ENCODE results near the gene IQCF2.
"Not testable (repeated sequence)": the region's sequence is repeated elsewhere in the genome, so short reads cannot be mapped to it uniquely, and the experiment has no call there.

IQCF2 gene

DNA sequence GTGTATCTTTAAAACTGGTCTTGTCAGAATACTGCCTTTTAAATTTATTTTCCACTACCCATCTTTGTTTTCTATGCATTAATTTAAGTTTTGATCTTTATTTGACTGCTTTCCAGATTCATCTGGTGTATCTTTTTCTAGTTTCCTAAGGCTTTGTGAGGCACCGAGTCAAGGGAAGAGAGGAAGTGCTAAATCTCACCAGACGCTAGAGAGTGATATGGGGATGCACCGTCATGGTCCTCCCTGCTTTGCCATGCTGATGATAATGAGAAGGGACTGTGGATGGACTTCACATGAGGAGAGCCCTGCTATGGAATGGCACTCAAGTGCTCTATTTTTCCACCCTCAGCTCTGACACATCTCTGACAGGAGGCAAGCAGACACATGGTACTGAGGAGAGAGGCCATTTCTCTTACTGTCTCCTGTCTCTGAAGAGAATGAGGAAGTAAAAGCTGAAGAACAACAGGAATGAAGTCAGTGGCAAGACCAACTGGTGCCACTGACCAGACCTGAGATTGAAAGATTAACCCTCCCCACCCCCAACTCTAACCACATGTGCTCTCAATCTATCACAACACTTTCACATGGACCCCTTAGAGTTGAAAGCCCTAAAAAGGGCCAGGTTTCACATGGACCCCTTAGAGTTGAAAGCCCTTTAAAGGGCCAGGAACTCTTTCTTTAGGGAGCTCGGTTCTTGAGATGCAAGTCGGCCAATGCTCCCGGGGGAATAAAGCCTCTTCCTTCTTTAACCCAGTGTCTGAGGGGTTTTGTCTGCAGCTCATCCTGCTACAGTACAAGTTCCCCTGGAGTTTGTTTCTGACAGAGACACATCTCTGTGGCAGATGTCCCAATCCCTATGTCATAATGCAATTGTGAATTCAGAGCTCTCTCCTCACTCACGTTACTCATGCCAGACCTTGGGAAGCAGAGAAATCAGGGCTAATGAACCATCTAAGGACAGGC lies at the start of gene IQCF2:
Gene IQCF2 (plus strand): TSS at position 913 of the 963 bp plus-strand sequence. CDS start 52 bp downstream, outside the sequence.
- no peak for DNase-seq

DNA sequence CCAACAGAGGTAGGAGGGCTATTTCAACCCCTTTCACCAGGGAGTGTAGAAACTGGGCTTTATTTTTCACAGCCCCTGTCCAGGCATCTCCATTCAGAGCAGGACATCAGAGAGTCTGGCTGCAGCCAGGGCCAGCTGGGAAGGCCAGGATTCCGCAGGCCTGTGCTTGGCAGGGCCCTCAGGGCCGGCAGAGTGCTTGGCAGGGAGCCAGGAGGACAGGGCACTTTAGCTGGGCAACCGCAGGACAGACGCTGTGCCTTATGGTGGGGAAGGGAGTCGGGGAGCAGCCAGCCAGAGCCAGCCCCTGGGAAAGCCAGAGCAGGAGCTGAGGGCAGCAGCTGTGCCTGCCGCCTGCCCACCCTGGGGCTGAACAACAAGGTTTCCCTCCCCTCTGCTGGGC lies 47.9 kb upstream of the IQCF2 start:
- DNase-seq, result no peak

DNA sequence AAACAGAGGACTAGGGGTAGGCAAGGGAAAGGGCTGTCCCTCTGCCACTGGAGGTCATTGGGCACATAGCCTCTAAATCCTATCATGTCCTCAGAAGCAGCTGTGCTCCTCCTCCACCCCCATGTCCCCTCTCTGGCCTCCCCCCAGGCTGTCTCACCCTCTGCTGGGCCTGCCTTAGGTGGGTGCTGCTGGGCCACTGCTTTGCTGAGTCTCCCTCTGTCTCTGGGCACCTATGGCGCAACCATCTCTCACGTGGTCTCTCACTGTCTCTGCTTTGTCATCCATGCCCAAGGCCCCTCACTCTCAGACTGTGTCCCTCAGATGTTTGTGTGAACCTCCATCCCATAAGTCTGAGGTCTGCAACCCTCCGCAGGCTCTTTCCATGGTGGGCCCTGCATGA lies 47.4 kb upstream of the IQCF2 start:
- no peak for DNase-seq

DNA sequence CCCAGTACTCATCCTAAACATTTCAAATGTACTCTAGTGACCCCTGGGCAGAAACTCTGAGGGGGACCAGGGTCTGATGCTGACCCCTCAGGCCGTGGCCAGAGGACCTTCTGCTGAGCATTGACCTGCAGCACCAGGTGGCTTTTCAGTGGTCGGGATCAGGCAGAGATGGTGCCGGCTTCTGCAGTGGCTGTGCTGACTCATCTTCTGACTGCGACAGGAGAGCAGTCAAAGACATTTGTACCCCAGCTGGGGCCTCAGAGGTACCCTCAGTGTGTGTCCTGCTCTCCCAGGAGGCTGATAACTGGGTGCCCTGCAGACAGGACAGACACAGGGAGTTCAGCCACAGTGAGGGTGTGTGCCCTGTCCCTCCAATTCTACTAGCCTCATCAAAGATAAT lies 45.8 kb upstream of the IQCF2 start:
- no peak for DNase-seq

DNA sequence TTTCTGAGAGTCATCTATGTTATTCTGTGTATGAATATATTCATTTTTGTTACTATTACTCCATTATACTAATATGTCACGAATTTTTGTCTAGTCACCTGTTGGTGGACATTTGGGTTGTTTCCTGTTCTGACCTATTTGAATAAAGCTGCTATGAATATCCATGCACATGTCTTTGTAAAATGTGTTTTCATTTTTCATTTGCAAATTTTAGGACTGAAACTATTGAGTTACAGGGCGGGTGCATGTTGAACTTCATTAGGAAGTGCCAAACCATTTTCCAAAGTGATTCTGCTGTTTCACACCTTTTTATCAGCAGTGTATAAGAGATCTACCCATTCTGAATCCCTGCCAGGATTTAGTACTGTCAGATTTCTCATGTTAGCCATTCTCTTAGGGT lies 44.7 kb upstream of the IQCF2 start:
- no peak for DNase-seq

DNA sequence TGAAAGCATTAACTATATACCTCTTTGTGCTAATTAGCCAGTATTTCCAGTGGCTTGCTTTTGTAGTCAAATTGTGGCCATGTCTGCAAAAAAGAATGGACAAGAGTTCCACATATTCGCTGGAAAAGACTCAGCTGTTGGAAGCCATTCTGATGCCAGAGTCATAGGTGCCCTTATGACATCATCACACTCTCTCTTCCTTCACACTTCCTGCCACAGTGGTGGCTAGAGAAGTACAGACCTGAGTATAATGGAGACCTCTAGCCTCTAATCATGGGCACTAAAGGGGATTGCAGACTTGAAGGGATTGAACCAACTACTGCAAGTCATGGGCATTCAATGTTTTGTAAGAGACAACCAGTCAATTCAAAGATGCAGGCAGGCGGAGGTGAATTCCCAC lies 44.0 kb upstream of the IQCF2 start:
- DNase-seq, result no peak

DNA sequence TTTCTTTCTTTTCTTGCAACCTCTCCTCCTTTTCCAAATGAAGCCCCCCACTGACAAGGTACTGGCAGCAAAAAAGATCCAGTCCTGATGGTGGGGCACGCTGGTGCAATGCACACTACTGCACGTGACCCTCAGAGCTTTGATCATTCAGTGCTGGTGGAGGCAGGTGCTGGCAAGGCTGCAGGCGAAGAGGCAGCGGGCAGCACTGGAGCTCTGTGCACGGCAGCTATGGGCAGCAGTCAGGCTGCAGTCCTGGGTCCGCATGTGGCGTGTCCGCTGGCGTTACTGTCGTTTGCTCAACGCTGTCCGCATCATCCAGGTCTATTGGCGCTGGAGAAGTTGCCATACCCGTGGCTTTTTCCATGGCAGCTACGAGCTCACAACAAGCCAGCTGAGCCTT lies 42.3 kb upstream of the IQCF2 start:
- no peak for DNase-seq

DNA sequence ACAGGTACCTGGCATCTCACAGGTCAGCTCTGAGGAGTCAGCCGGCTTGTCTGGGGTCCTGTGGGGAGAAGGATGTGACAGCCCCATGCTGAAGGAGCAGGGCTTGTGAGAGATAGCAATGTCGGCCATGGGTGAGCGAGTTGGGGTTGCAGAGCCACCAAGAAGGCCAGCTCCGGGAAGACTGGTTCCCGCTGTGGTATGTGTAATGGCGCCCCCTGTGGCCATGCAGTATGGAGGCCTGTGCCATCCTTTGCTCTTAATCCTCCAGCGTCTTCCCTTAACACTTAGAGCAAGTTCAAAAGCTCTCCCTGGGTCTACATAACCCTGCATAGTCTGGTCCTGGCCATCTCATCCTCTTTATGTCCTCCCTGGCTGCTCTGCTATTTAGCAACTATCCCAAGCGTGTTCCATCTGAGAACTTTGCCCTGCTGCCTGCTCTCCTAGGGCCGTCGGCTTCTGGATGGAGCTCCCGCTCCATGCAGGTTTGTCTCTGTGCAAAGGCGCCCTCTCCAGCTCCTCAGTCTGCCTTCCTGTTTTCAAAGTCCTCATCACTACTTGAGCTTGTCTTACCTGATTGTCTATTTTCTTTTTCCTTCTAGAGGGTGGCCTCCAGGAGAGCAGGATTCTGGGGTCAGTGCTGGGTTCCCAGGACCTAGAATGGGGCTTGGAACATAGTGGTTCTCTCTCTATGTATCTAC lies 41.6 kb upstream of the IQCF2 start:
- DNase-seq, result no peak

DNA sequence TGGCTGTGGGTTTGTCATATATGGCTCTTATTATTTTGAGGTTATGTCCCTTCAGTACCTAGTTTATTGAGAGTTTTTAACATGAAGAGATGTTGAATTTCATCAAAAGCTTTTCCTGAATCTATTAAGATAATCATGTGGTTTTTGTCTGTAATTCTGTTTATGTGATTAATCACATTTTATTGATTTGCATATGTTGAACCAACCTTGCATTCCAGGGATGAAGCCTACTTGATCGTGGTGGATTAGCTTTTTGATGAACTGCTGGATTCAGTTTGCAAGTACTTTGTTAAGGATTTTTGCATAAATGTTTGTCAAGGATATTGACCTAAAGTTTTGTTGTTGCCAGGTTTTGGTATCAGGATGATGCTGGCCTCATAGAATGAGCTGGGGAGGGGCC lies 33.1 kb upstream of the IQCF2 start:
- no peak for DNase-seq

DNA sequence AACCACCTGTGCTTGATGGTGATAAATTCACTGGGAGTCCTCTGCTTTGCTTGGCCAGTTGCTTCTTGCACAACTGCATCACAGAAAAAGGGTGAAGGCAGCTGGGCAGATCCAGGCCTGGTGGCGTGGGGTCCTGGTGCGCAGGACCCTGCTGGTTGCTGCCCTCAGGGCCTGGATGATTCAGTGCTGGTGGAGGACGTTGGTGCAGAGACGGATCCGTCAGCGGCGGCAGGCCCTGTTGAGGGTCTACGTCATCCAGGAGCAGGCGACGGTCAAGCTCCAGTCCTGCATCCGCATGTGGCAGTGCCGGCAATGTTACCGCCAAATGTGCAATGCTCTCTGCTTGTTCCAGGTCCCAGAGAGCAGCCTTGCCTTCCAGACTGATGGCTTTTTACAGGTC lies 31.1 kb upstream of the IQCF2 start:
- DNase-seq, result no peak

DNA sequence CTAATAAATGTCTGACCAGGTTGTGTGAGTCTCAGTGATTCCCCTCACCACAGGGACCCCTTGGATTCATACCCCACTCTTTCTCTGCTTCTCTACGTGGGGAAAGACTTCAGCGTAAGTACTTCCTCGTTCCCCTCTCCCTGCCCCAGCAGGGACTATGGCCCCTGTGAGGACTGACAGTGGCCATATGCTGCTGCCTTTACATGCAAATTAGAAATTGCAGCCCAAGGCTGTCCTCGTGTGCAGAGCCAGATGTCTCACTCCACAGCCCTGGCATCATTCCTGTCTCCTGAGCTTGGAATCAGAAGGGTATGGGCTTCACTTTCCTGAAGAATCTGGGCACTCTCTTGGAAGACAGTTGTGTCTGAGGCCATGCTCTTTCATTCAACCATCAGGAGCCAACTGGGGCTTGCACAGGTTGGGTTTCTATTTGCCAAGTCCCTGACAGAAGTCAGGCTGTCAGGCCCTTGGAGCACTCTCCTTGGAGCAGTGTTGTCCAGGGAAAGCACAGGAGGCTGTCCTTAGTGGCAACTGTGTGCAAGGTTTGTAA lies 30.5 kb upstream of the IQCF2 start:
- DNase-seq, result no peak

DNA sequence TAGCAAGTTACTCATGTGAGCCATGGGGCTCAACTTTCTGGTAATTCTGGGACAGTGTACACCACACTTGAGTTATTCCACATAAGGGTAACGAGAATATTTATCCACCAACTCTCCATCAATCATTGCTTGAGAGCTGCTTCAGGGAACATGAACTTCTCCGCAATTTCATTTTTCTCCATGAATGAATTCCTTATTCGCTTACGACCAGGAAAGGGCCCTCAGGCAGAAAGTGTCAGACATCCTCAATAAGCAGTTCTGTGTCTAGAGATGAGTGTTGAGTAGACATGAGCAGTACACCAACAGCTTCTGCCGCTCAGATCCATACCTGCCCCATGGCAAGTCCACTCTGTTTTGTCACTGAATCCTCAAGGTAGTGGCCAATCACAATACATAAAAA lies 24.8 kb upstream of the IQCF2 start:
- no peak for DNase-seq

DNA sequence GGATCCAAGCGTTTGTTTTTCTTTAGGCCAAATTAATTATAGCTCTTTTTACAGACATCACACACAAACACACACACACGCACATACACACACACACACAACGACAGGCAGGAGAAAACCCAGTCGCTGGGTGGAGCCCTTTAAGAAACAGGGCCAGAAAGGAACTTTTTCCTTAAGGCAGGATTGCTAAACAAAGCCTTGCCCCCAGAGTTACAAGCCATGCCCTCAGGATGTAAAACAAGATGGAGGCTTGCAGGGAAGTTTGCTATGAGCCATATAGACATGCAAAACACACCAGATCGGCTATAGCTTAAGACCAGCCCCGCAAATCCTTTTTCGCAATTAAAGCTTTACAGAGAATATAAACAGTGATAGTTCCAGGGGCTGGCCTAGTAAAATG lies 16.3 kb upstream of the IQCF2 start:
- no peak for DNase-seq

DNA sequence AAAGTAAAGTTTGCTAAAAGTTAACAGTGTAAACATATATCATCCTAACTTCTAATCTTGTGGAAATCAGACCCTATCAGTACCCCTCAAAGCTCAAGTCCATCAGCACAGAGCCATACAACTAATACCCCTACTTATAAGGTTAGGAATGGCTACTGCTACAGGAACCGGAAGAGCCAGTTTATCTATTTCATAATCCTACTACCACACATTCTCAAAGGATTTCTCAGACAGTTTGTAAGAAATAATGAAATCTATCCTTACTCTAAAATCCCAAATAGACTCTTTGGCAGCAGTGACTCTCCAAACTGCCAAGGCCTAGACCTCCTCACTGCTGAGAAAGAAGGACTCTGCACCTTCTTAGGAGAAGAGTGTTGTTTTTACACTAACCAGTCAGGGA lies 6.0 kb upstream of the IQCF2 start:
- DNase-seq, result not testable (repeated sequence)

DNA sequence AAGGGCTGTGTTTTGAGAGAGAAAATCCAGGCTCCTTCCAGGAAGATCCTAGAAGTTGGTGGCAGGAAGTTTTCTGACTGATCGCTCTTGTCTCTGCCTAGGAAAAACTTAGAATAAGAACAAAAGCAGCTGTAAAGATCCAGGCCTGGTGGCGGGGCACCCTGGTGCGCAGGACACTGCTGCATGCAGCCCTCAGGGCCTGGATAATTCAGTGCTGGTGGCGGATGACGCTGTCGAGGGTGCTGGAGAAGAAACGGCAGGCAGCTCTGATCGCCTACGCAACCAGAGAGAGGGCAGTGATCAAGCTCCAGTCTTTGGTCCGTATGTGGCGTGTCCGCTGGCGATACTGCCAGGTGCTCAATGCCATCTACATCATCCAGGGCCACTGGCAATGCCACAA lies 1.5 kb downstream of the IQCF2 start:
- no peak for DNase-seq

DNA sequence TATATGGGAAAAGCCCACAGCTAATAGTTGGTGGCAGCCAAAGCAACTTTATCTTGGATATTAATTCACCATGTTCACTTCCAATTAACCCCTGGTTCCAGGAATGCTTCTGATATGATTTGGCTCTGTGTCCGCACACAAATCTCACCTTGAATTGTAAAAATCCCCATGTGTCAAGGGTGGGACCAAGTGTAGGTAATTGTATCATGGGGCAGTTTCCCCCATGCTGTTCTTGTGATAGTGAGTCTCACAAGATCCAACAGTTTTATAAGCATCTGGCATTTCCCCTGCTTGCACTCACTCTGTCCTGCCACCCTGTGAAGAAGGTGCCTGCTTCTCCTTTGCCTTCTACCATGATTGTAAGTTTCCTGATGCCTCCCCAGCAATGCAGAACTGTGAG lies 7.5 kb downstream of the IQCF2 start:
- DNase-seq, result not testable (repeated sequence)

DNA sequence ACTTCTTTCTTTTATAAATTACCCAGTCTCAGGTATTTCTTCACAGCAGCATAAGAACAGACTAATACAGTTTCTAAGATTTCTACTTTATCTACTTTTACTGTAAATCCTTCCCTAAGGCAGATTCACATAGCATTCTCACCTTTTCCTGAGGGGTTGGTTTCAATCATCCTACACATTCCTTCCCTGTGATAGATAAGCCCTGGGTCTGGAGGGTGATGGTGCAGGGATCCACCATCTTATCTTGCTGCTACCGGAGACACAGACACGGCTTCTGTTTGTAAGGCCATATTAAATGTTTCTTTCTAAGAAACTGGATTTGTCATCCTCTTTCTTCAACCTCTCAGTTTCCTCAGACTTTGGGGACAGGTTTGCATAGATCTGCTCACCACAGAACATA lies 7.9 kb downstream of the IQCF2 start:
- no peak for DNase-seq

DNA sequence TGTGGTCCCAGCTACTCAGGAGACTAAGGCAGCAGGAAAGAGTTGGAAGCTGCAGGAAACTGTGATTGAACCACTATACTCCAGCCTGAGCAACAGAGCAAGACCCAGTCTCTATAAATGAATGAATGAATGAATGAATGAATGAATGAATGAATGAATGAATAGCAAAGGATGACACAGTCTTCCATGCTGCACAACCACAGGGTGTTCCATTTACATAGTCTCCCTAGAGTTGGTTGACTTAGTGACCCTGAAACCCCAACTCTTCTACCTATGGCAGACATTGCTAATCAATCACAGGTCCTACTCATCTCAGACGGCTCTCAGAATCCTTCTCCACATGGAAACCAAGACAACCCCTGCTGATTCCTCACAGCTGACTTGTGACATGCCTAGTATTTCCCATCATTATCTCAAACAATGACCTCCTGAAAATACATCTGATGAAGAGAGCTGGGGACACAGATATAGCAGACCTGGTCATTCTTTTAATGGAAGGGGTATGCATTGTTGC lies 11.9 kb downstream of the IQCF2 start:
- DNase-seq, result no peak

DNA sequence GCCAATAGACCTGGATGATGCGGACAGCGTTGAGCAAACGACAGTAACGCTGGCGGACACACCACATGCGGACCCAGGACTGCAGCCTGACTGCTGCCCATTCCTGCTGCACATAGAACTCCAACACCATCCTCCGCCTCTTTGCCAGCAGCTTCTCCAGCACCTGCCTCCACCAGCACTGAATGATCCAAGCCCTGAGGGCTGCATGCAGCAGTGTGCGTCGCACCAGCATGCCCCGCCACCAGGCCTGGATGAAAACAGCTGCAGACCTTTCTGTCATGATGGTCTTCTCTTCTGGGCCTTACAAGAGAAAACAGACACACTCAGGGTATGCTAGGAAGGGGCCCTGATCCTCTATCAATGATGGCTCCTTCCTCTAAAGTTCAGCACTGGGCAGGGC lies 12.5 kb downstream of the IQCF2 start:
- DNase-seq, result no peak

DNA sequence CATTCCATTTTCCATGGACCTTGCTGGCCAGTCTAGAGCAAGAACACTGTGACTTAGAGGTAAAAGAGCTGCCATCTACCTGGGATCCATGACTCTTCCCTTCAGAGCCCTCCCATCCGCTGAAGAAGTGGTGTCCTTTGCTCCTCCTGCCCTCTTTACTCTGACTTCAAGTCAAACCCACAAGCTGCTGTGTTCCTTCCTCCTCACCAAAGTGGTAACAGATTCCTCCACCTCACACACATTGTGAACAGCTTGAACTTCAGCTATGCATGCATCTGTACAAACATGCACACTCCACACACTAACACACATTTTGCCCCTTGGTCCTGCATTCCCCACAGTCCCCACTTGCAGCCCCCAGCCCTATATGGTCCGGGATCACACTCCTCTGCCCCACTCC lies 13.0 kb downstream of the IQCF2 start:
- DNase-seq, result no peak

DNA sequence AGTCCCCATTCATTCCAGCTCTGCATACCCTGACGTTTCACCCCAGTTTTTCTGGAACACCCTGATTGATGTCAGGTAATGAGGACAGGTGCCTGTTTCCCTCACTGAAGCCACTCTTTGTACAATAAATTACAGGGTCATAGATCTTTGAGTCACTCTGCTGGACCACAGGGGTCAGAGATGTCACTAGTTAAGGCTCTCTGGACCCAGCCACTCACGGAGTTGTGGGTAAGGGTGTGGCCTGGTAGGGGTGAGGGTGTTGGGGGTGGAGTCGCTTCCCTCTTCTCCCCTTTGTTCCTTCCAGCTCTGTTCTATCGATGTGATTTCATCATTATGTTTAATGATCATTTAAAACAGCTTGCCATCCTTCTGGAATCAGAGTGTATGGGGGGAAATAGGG lies 13.5 kb downstream of the IQCF2 start:
- no peak for DNase-seq

DNA sequence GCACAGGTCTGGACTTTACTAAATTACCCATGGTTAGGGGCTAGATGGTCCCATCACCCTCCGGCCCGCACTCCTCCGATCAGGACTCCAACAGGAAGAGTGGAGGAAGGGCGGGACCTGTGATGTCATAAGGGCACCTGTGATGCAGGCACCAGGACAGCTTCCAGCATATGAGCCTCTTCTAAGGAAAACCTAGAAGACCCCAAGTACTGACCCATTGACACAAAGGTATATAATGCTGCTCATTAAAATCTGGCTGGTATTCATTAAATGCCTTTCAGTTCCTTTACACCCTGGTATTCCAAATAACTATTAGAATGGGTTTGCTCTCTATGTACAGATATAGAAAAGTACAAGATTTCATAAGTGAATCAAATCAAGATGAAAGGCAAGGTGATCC lies 14.1 kb downstream of the IQCF2 start, which contains the start of gene IQCF5:
Gene IQCF5 (minus strand): TSS at position 101 of the 400 bp plus-strand sequence. CDS start 70 bp downstream, at position 31.
- no peak for DNase-seq

DNA sequence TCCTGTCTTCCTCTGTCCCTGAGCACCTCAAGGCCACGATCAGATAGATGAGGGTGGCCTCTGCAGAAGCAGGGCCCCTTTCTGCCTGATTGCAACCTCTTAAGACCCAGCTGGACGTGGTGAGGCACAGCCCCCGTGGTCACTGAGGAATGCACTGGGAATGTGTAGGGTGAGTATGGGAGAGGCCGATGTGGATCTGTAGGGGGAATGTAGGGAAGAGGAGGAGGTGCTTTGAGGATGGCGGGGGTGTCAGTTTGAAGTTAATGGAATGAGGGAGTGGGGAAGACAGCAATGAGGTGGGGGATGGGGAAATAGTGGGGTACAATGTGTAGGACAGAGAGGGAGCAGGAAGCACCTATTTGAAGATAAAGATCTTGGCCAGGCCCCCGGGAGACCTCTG lies 14.8 kb downstream of the IQCF2 start:
- DNase-seq, result no peak

DNA sequence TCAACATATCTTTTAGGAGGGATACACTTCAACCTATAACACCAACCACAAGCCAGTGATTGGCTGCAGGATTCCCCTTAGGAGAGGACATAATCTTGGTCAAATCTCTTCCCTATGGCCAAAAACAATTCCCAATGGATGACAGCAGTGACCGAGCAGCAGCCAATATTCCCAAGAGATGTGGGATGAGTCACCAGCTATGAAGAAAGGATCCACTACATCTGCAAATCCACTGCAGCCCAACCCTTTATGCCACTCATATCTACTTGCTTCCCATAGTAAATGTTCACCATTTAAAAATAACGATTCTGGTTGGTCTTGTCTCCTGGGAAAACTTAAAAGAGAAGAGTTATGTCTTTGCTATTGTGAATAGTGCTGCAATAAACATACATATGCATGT lies 18.5 kb downstream of the IQCF2 start:
- peak; percentile 8 for DNase-seq

Measured in fibroblast of skin of right biceps (primary cell).